GM19023 (cell line): ENCODE measurements around the gene MIEF1.

Experiments used
- ATAC-seq: cut with Tn5 transposase; IDR thresholded peaks from one replicate; pipeline ENCODE4 v1.9.1; 2021; ENCODE audit warnings: mild to moderate bottlenecking, moderate library complexity; ENCODE audit not compliant: unreplicated experiment

MIEF1 gene

DNA sequence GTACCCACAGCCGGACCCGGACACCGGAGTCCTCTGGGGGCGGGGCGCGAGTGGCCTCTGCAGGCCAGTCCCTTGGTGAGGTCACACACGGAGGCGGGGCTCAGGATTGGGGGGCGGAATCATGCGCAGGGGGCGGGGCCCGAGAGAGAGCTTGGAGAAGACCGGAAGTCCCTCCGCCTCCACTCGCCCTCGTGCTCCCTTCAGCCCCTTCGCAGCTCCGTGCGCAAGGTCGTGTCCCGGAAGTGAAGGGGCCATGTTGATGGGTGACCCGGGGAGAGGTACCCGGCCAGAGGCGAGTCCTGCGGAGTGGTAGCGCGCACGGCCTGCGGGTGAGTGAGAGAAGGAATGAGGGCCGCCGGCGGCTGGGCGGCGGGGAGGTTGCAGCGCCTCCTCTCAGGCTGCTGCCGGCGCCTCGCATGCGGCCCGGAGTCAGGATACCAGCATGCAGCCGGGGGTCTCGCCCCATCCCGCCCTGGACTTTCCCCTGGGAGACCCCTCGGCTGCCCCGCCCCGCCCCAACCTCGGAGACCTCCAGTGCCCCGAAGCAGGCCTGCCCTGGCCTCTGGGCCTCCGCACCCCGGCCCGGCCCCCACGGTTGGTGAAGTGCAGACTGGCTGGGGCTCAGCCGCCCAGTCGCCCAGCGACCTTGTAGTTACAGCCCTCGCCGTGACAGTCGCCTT lies at the start of gene MIEF1:
TSS of gene MIEF1 (plus strand) at position 182 of the 680 bp plus-strand sequence. CDS start 9,005 bp downstream, outside the sequence.
- peak; percentile 94 for ATAC-seq

DNA sequence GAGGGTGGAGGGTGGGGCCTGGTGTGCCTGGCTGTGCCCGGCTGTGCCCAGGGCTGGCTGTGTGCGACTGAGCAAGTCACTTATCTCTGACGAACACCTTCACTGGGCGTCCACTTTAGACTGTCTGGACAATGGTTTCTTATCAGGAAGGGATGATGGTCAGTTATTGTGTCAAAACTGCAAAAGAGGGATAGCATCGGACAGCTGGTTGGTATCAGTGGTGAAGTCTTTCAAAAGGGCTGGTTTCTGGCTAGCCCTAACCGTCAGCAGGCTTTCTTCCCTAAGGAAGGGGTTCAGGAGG lies 49.4 kb upstream of the MIEF1 start:
- no peak for ATAC-seq

DNA sequence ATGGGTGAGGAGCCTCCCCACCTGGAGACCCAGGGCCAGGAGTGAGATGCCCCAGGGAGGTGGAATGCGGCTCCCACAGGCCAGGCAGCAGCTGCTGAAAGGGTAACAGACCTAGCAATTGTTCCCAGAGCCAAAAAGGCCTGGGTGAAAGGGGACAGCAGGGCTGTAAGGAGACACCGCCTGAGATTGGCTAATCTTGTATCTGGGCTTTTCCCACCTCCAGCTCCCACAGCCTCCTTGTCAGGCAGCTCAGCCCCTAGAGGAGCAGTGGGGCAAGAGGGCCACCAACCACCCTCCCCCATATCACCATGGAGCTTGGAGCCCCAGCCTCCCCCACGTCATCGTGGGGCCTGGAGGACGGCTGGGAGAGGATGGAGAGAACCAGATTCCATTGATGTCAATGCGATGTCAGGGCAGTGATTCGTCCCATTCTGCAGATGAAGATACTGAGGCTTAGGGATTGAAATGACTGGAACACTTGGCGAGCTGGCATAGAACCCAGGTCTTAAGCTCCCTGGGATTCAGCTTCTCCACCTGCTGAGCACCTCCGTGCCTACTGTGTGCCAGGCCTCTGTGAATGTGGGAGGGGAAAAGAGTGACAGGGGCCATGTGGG lies 48.2 kb upstream of the MIEF1 start:
- ATAC-seq: no peak

DNA sequence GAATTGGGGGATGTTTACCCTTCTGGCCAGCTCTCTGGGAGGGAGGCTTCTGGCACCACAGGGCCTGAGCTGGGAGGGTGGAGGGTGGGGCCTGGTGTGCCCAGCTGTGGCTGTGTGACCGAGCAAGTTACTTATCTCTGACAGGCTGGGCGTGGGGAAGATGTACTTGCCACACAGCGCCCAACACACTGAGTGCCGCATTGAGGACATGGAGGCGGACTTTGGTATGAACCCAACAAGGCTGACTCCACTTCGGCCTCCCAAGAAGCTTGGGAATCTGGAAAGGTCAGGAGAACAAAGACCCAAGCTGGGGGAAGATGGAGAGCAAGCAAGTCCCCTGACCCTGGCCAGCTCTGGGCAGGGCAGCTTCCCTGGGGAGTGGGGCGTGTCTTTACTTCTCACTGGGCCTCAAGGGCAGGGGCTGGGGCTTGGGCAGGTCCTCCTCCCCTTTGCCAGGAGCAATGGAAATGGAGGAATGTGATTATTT lies 47.7 kb upstream of the MIEF1 start:
- no peak for ATAC-seq

DNA sequence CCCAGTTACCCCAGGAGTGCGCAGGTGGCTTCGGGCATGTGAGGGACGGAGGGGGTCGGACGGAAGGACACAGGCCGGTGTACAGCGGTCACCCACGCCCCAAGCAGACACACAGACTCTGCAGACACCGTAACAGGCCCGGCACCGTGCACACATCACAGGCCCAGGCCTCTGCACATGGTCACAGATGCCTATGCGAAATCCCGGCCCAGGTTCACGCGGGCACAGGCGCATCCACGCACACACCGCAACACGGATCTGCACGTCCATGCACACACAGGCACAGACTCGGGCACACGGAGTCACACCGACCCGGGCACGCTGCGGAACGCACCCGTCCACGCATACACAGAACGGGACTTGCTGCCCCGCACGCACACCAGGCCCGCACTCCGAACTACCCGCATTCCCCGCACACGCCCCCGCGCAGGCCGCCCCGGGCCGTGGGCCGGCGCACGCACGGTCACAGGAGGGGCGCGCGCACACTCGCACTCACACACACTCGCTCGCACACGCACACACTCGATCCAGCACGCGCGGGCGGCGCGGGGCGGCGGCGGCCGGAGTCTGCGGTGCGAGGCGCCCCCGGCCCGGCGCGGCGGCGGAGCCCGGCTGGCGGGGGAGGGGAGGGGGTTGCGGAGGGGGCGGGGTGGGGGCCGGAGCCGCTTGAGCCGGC lies 45.4 kb upstream of the MIEF1 start, which contains the start of gene MGAT3:
TSS of gene MGAT3 (plus strand) at position 491 of the 676 bp plus-strand sequence. CDS start 30,336 bp downstream, outside the sequence.
- ATAC-seq: no peak

DNA sequence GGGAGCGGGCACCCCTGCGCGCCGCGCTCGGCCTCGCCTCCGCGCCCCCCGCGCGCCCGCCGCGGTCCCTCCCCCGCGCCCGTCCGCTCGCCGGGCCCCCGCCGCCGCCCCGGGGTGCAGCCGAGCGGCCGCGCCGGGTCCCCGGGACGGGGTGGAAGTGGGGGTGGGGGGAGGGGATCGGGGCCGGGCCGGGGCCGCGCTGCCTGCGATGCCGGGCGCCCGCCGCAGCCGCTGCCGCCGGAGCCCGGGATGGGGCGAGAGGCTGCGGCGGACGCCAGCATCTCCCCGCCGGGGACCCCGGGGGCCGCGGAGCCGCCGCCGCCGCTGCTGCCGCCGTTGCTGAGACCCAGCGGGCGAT lies 44.9 kb upstream of the MIEF1 start:
- no peak for ATAC-seq

DNA sequence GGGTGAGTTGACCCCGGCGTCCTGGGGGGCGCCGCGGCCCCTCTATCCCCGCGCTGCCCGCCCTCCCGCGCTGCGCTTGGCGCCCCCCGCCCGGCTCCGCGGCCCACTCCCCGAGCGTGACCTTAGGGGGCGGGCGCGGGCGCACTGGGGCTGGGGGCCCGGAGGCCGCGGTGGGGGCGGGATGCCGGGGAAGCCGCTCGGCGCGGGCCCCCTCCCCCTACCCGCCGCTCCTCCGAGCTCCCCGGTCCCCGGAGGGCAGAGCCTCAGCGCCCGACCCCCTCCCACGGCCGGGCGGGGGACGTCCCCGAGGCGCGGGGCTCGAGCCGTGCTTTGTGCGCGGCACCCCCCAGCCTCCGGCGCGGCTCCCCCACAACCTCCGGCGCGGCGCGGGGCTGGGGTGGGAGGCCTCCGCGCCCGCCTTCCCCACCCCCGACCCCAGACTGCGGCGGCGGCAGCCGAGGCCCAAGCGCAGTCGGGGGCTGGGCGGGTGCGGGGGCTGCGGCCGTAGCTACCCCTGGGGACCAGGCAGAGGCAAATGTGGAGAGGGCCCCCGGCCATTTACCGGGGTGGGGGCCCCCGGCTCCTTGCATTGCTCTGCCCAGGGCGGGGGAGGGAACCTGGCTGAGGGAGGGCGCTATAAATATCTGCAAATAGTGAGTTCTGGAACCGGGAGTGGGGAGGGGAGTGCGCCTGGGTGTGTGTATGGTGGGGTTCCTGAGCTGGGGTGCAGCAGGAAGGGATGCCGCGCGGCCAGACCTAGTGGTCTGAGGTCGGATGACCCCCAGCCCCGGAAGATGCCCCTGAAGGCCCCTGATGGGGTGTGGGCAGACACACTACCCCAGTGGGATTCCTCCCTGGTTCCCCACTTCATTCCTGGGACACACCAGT lies 44.3 kb upstream of the MIEF1 start:
- ATAC-seq: no peak

DNA sequence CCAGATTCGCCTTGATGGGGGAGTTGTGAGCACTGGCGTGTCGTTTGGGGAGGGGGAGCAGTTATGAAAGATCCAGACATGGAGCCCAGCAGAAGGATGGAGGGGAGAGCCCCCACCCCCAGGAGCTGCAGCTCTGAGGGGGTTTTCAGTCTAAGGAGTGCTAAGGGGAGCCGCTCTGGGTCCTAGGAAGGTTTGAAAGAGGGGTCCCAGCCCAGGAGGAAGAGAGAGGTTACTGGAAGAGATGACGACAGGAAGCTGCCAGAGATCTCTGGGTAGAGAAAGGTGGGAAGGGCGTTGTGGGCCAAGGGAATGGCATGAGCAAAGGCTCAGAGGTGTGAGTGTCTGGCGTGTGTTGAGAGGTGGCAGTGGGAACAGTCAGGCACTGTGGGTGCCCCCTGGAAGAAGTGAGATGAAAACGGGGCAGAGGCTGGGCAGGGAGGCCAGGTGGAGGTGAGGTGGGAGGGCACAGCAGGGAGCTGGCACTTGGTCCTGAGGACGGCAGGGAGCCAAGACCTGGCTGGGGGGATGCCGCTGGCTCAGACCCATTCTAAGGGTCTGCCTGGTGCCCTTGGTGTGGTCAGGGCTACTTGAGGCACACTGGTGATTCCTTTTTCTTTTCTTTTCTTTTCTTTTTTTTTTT lies 43.5 kb upstream of the MIEF1 start:
- ATAC-seq: no peak

DNA sequence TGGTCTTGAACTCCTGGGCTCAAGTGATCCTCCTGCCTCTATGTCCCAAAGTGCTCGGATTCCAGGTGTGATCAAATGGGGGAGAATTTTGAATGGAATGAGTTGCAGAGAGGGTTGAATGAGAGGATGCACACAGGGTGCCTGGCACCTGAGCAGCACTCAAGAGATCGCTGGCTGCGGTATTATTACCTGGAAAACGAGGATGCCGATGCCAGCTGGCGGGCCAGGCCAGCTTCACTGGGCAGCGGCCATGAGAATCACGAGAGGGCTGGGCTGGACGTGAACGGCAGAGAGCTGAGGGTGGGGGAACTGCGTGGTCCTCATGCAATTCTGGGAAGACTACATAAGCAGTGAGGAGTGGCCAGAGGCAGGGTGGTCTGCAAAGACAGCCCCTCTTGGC lies 42.4 kb upstream of the MIEF1 start:
- ATAC-seq: no peak

DNA sequence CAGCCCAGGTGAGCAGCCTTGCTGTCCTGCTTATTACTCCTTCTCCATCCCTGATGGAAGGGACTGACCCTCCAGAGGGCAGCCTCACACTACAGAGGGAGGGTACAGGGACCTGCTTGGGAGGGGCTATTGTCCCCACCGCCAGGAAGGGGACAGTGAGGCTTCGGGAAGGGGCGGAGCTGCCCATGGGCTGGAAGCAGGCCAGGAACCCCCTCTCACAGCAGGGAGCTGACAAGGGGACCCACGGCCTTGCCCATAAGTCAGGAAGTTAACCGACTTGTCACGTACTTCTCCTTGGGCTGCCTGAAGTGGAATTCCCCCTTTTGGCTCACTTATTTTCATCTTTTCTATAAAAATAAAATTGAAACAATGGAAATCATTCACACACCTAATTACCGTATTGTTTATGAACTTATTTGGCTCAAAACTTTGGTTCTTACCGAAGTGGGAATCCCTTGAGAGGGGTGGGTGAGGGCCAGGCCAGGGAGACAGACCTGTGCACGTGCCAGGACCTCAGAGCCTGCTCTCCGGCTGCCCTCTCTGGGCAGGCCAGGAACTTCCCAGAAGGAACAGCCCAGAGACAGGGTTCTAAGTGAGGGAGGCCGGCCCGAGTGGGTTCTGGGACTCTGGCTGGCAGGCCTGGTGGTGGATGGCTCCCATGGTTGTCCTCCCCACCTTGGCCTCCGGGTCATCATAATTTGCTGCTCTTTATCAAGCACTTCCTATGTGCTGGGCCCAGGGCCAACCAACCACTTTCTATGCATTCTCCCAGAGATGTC lies 39.5 kb upstream of the MIEF1 start:
- no peak for ATAC-seq

DNA sequence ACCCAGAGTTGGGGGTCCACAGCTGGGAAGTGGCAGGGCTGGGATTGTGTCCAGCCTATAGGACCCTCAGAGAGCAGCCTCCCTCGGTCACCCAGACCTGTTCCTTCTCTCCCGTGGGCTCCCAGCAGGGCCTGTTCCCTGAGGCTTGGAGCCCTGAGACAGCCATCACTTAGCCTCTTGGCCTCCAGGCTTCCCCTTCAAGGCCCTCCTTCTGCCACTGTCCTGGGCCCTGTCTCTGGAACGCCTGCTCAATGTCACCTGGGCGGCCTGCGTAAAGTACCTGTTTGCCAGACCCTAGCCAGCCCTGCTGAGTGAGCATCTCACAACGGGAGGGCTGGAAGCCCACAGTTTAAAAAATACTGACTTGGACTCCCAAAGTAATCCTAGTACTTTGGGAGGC lies 38.8 kb upstream of the MIEF1 start:
- ATAC-seq: no peak

DNA sequence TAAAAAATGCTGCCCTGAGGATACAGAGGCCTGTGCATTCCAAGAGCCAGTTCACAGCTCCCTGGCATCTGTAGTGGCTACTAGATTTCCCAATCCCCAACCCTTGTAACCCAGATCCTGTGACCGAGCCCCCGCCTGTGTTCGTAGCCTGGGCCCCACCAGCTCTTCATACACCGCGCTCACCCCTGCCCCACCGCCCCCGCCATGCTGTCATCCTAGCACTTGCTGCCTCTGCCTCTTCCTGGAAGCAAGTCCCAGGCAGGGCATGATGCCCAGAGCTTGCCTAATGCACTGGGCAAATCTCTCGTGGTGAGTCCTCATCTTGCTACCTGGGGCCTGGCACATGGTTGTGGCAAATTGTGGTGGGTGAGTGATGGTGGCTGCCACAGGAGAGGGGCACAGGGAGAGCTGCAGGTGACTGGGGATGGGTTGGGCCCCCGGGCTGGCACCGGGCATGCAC lies 38.1 kb upstream of the MIEF1 start:
- no peak for ATAC-seq

DNA sequence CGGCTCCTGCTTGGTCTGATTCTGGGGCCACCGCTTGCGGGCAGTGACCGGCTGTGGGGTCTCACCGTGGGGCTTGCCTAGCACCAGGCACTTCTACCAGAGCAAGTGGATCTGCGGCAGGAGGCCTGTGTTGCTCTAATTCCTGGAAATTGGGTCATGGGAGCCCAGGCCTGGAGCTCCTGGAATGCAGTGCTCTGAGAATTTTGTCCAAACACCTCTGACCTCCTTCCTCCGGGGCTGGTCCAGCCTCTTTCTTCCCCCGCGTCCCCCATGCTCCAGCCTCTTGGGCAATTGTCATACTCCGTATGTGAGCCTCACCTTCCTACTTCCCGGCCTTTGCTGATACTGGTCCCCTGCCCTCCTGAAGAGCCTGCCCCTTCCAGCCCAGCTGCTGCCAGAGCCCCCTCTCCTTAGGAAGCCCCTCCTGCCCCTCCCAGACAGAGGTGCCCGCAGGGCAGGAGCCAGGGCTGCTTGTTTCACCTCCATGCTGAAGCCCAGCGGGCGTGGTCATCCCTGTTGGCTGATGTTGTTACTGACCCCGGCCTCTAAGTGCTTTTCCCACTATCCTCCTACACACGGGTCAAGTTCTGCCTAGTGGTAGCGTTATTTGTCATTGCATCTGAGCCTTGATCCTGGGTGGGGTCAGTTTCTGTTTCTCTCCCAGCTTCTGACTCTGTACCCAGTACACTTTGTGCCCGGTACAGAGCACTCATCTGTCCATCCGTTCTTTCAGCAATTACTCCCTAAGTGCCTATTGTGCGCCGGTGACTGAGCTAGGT lies 35.7 kb upstream of the MIEF1 start:
- no peak for ATAC-seq

DNA sequence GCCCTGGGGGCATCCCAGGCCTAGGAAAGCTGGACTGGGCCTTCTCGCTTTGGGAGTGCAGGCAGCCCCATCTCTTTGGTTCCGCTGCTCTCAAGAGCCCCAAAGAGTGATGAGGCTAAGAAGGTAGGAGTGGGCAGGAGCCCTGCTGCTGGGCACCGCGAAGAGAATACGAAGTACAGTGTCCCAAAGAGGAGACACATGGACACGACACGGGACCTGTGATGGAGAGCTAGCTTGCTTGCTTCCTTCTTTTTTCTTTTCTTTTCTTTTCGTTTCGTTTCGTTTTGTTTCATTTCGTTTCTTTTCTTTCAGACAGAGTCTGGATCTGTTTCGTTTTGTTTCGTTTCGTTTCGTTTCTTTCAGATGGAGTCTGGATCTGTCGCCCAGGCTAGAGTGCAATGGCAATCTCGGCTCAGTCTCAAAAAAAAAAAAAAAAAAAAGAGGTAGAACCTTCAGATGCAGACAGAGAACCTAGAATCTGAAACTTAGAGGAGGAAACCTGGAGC lies 34.6 kb upstream of the MIEF1 start:
- no peak for ATAC-seq

DNA sequence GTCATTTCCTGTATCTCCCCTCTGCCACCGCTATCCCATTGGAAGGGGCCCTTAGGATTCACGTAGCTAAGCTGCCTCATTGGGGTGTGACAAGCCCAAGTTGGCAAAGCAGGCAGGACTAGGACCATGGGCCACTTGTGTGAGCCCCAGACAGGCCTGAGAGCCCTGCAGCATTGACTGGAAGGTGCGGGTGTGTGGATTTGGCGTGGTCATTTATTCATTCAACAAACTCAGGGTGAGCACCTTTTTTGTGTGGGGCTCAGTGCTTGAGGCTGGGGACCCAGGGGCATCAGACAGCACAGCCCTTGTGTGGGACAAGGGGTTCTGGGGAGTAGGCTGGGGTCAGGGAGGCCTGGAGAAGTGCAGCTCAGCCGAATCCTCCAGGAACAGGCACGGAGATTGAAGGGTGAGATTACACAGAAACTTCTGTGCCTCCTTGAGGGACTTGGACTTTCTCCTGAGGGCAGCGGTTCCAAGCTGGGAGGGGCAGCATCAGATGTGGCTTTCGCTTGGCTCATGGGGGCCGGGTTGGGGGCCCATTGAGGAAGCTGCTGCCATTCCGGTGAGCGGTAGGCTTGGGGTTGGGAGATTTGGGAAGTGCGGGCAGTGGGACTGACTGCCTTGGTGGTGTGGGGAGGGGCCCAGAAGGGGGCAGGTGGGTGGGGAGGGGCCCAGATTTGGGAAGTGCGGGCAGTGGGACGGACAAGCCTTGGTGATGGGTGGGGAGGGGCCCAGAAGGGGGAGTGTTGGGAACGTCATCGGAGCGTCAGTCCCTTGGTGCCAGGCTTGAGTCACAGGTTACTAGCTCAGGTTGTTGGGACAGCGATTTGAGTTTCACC lies 33.4 kb upstream of the MIEF1 start:
- ATAC-seq: no peak

DNA sequence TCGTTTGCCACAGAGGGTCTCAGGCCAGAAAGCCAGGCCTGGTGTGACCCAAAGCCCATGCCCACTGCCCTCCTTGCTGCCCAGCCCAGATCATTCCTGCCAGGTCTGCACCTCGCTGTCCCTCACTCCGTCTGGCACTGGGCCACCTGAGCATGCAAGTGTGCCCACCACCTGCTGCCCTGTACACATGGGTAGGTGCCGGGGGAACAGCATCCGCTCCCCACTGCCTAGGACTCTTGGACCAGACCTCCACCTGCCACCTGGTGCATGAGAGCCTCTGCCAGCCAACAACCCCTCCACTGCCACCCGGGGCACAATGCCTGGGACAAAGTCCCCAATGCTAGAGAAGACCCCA lies 32.8 kb upstream of the MIEF1 start:
- no peak for ATAC-seq

DNA sequence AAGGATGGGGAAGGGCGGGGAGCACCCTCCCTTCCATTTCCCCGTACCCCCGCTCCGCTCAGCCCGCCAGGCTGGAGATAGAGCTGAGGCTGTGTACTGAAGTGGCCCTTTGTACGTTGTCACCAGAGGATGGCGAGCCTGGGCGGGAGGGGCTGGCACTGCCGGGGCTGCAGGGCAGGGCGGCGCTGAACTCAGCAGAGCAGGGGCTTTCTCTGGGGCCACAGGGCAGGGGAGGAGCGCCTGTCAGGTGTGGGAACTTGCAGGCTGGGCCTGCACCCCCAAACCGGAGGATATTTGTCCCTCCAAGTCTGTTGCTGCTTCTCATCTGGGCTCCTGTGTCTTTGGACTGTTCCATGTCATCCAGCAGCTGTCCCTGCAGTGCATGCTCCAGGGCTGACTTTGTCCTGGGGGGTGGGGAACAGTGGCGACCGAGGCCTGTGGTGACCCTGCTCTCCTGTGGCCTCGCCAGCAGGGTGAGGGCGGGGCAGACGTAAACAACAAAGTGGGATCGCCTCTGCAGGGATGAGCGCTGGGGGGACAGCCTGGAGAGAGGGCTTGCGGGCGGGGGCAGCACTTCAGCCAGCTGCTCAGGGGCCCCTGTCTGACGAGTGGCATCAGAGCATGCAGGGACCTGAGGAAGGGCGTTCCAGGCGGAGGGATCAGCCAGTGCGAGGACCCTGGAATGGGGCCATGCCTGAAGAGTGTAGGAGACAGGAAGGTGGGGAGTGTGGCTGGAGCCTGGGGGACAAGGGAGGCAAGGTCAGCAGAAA lies 32.2 kb upstream of the MIEF1 start:
- no peak for ATAC-seq
